ENCODE results near the gene ACMSD.
"Not testable (repeated sequence)": the region's sequence is repeated elsewhere in the genome, so short reads cannot be mapped to it uniquely, and the experiment has no call there.

ACMSD gene

DNA sequence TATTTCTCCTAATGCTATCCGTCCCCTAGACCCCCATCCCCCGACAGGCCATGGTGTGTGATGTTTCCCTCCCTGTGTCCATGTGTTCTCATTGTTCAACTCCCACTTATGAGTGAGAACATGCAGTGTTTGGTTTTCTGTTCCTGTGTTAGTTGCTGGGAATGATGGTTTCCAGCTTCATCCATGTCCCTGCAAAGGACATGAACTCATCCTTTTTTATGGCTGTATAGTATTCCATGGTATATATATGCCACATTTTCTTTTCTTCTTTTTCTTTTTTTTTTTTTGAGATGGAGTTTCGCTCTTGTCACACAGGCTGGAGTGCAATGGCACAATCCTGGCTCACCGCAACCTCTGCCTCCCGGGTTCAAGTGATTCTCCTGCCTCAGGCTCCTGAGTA lies 9.2 kb downstream of the ACMSD start:
- DNase-seq (ENCODE audit: low read depth) = not testable (repeated sequence)

DNA sequence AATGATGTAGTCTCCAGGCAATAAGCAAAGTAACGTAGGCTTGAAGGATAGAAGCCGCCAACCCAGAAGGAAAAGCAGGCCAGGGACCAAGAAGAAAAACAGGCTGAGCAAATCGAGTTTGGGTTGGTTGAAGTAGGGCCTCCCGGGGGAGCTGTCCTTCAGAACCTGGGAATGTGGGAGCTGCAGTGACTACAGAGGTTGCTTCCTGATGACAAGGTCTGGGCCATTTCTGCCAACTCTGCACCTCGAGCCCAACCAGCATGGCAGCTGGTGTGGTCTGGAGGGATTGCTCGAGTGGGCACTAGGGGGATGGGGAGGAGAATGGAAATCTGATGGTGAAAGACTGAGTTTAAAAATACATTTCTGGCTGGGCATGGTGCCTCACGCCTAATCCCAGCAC lies 14.1 kb downstream of the ACMSD start:
- no peak for DNase-seq (ENCODE audit: low read depth)

- no peak for DNase-seq (ENCODE audit: low read depth)
These were observed 17.3 kb downstream of the ACMSD start for GRCh38 chr2:134855709-134856108.

DNA sequence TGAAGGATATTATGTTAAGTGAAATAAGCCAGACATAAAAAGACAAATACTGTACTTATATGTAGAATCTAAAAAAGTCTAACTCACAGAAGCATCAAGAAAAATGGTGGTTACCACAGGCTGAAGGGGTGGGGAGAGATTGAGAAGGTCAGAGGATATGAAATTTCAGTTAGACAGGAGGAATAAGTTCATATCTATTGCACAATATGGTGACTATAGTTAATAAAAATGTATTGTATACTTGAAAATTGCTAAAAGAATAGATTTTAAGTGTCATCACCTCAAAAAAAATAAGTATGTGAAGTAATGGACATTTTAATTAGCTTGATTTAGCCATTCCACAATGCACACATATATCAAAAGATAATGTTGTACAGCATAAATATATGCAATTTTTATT lies 19.8 kb downstream of the ACMSD start:
- DNase-seq (ENCODE audit: low read depth) = no peak

GRCh38 chr2:134861173-134861572 lies 22.8 kb downstream of the ACMSD start:
- DNase-seq (ENCODE audit: low read depth) = no peak

DNA sequence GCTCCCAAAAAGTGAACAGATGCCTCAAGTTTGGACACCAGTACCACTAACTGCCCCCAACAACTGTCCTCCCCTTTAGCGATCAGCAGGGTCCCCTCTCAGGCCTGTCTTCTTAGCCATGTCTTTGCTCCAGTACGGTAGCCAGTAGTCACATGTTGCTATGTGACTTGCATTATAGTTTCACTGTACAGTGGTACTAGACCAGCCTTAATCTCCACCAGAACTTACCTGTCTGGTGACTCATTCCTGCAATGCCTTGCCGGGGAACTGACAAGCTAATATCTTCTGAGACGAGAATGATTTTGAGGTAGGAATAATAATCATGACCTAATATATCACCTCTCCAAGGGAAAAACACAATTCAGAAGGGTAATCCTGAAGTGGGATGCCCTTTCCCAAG lies 23.7 kb downstream of the ACMSD start:
- DNase-seq (ENCODE audit: low read depth) = no peak

- no peak for DNase-seq (ENCODE audit: low read depth)
These were observed 24.3 kb downstream of the ACMSD start for GRCh38 chr2:134862674-134863073.

- no peak for DNase-seq (ENCODE audit: low read depth)
These were observed 25.0 kb downstream of the ACMSD start for GRCh38 chr2:134863446-134863845.

DNA sequence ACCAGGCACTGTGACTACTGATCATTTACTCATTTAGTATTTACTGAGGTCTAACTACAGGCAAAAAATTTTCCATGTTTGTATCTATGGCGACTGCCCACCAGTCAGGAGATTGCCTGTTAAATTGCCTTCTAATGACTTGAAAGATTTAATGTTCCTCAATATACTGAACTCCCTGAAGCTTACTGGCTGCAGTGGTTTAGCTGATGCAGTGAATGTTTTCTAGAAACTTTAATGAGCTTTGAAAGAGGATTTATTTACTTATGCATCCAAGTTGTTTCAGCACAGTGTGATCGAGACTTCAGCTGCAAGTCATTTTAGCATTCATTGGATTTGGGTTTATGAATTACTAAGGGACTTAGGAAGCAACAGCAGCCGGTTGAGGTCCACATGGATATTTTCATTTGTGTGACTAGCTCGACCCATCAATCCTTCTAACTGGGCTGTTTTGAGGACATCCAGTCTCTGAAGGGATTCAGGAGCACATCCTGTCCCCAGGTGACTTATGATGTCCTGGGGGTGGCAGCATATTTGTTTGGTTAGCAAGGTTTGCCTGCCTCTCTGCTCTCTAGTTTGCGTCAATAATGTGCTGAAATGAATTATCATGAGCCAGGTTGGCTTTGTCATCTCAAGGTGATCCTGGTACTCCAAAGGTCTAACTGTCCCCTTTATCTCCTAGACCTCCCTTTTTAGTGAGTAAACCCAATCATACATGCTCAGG lies 26.8 kb downstream of the ACMSD start:
- DNase-seq (ENCODE audit: low read depth) = no peak

- no peak for DNase-seq (ENCODE audit: low read depth)
These were observed 28.2 kb downstream of the ACMSD start for GRCh38 chr2:134866498-134867099.

GRCh38 chr2:134869946-134870736 lies 31.7 kb downstream of the ACMSD start:
- DNase-seq (ENCODE audit: low read depth) = no peak

GRCh38 chr2:134873152-134873551 lies 34.7 kb downstream of the ACMSD start:
- no peak for DNase-seq (ENCODE audit: low read depth)

DNA sequence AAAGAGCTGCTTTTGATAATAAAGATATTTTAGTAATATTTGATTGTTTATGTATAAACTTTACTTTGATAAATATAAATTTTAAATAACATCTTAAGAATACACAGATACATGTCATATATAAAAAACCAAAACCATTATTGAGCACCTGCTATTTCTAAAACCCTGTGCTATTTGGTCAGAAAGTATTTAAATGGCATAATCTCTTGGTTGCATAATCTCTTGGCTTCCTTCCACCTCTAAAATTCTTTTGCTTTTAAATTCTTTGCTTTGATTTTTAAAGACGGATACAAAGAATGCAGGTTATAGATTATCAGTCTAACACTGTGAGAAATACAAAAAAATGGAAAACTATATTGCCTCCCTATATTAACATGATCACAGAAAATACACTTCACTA lies 36.9 kb downstream of the ACMSD start:
- DNase-seq (ENCODE audit: low read depth) = no peak

- DNase-seq (ENCODE audit: low read depth) = no peak
These were observed 44.4 kb downstream of the ACMSD start for GRCh38 chr2:134882773-134883172.

- no peak for DNase-seq (ENCODE audit: low read depth)
These were observed 45.3 kb downstream of the ACMSD start for GRCh38 chr2:134883552-134884293.

- no peak for DNase-seq (ENCODE audit: low read depth)
These were observed 46.0 kb downstream of the ACMSD start for GRCh38 chr2:134884435-134884834.

DNA sequence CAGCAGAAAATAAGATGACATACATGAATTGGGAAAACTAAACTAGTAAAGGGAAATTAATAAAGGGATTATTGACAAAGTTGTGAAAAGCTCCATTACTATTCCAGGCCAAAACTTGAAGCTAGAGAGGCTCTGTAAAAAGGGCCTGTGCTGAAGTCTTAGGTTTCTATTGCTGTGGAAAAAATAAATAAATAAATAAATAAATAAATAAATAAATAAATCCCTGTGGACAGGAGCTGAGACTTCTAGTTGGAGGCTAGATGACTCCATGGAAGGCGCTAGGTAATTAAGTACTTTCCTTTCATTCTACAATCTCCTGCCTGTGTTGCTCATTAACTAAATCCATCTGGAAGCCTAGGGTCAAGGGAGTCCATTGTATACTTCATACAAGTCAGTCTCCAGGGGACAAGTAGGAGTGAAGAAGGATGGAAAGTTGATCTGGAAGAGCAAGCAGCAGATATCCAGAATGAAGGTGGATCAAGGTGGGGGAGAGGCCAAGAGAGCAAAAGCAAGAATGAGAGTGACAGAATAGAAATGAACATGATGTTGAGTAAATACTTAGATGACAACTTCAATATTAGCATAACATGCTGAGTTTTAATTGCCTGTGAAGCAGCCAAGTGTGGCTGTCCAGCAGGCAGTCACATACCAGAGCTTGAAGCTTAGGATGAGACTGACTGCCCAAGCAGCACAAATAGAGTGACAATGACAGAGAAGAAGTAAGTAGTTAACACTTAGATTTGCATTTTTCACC lies 54.0 kb downstream of the ACMSD start:
- no peak for DNase-seq (ENCODE audit: low read depth)

- DNase-seq (ENCODE audit: low read depth) = no peak
These were observed 59.5 kb downstream of the ACMSD start for GRCh38 chr2:134897932-134898331.

DNA sequence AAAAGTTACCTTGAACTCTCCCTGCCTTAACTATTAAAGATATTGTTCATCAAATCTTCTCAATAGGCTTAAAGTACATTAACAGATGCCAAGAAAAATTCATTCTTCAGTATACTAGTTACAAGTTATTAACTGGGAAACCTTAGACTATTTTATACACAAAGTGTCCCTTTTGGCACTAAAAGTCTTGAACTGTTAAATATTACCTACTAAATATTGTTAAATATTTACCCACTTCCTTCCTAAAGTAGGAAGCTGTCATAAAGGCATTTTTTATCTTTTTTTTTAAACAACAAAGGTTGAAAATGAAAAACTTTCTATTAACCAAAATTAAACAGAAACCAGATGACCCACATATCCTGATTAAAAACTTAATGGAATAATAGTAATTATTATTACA lies 60.8 kb downstream of the ACMSD start:
- no peak for DNase-seq (ENCODE audit: low read depth)

- no peak for DNase-seq (ENCODE audit: low read depth)
These were observed 61.7 kb downstream of the ACMSD start for GRCh38 chr2:134900151-134900550.

GRCh38 chr2:134903701-134904100 lies 65.3 kb downstream of the ACMSD start:
- not testable (repeated sequence) for DNase-seq (ENCODE audit: low read depth)

DNA sequence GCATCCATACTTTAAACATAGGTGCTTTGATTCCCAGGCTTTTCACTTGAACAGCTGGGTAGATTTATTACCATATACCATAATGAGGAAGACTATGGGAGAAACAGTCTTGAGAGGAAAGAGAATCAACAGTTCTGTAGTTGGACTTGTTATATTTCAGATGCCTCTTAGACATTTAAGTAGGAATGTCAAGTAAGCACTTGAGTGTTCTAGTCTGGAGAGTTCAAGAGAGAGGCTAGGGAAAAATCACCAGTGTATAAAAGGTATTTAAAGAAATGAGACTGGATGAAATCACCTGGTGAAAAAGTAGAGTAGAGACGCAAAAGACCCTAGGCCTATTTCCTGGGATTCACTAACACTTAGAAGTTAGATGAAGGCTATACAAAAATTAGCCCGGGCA lies 66.8 kb downstream of the ACMSD start:
- DNase-seq (ENCODE audit: low read depth) = no peak

Data from T follicular helper cell (primary cell).